ENCODE measurements around the gene FAM222A. TPM values are rescaled to one million over a fixed set of nuclear protein-coding genes. Genes with fewer than 3 reads are reported as not detected.

The FAM222A gene
- polyA plus RNA-seq, 1 donor (not counting 4 experiments of a cell fraction or from before 2014, with no cell fraction given): 0.05 TPM

DNA sequence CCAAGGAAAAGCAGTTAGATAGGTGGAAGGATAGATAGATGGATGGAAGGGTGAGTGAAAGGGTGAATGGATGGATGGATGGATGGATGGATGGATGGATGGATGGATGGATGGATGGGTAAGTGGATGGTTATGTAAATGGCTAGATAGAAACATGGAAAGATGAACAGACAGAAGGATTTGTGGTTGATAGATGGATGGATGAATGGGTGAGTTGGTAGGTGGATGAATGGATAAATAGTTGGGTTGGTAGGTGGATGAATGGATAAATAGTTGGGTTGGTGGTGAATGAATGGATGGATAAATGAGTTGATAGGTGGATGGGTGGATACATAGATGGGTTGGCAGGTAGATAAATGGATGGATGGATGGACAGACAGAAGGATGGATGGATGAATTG lies 30.3 kb upstream of the FAM222A start:
- TF ChIP-seq, protein P1, sequence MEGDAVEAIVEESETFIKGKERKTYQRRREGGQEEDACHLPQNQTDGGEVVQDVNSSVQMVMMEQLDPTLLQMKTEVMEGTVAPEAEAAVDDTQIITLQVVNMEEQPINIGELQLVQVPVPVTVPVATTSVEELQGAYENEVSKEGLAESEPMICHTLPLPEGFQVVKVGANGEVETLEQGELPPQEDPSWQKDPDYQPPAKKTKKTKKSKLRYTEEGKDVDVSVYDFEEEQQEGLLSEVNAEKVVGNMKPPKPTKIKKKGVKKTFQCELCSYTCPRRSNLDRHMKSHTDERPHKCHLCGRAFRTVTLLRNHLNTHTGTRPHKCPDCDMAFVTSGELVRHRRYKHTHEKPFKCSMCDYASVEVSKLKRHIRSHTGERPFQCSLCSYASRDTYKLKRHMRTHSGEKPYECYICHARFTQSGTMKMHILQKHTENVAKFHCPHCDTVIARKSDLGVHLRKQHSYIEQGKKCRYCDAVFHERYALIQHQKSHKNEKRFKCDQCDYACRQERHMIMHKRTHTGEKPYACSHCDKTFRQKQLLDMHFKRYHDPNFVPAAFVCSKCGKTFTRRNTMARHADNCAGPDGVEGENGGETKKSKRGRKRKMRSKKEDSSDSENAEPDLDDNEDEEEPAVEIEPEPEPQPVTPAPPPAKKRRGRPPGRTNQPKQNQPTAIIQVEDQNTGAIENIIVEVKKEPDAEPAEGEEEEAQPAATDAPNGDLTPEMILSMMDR (optimal IDR thresholded peaks at IDR 0.05 in 1 of 3, IDR thresholded peaks at IDR 0.05 in 1 of 3, conservative IDR thresholded peaks at IDR 0.05 in 1 of 3; ENCODE audit: extremely low read depth in 1 of 3, insufficient read depth in 2 of 3, low read length in 3 of 3): no peak
- TF ChIP-seq EZH2 (IDR thresholded peaks at IDR 0.05; ENCODE audit: low read length): no peak
- Histone ChIP-seq H3K27me3 (ENCODE audit: control insufficient read depth, extremely low read depth, insufficient read depth, low read length) (peaks cover 8% of the 10 kb centered on the region), H2AFZ (ENCODE audit: control insufficient read depth, low read length) (no peak overlapping the region), H3K27ac (ENCODE audit: control insufficient read depth, insufficient read depth, low read length) (no peak overlapping the region), H3K9ac (ENCODE audit: control insufficient read depth, extremely low read depth, insufficient read depth, low read length) (no peak overlapping the region), H3K4me2 (ENCODE audit: control insufficient read depth, extremely low read depth, insufficient read depth, low read depth, low read length) (no peak overlapping the region), H3K79me2 (ENCODE audit: control insufficient read depth, insufficient read depth, low read length) (no peaks in the 10 kb centered on the region), H3K4me3 (ENCODE audit: control insufficient read depth in 2 of 3, extremely low read depth in 1 of 3, insufficient read depth in 2 of 3, low read depth in 1 of 3, low read length in 3 of 3) (no peak overlapping the region), H3K4me1 (ENCODE audit: control insufficient read depth, extremely low read depth, insufficient read depth, low read length) (no peaks in the 10 kb centered on the region), H3K36me3 (ENCODE audit: control insufficient read depth in 2 of 2, extremely low read depth in 1 of 2, insufficient read depth in 2 of 2, low read length in 2 of 2) (no peaks in the 10 kb centered on the region), H4K20me1 (ENCODE audit: control insufficient read depth, extremely low read depth, insufficient read depth, low read length) (no peaks in the 10 kb centered on the region), H3K9me3 (ENCODE audit: control insufficient read depth, low read depth, low read length) (no peaks in the 10 kb centered on the region), H3K9me1 (ENCODE audit: control insufficient read depth, extremely low read depth, insufficient read depth, low read length) (no peaks in the 10 kb centered on the region)
- FAIRE-seq: no peak
- dilution Hi-C loops (cut with MboI; ENCODE audit: extremely low pct_ligation_motif_present, low sequenced_read_pairs): no loop called here
- DNase-seq (ENCODE audit: low read depth, low spot score): no peak

DNA sequence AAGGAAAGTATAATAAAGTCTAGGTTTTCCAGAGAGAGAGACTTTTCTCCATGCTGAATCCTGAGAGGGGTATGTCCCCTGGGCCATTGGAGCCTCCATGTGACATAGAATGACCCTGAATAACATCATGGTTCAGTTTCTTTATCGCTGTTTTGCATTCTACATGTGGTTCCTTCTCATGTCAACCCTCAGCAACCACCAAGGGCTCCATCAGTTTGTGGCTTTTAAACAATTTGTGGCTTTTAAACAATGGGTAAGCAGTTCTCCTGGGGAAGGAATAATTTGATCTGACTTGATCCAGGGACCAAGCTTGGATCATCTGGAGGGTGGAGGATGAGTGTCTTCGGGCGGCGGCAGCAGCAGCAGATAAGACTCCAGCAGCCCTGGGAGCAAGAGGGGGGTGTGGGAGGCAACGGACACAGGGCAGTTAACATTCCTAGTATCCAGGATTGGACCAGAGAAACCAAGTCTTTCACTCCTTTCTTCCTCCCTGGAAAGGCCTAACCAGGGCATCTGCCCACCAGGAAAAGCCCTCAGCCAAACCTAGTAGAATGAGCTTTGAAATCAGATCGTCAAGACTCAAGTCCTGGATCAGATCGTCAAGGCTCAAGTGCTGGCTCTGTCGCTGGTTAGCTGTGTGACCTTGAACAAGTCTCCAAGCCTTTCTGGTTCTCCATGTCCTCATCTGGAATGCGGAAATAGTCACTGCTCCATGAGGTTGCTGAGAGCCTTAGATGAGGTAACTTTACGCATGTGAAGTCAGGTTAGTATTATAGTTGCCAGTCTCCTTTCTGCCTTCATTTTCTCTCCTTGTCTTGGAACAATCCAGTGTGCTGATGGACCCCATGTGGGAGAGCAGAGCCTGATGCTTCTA lies 27.8 kb upstream of the FAM222A start:
- Histone ChIP-seq H3K9me3 (ENCODE audit: control insufficient read depth, low read depth, low read length) (no peaks in the 10 kb centered on the region), H3K36me3 (ENCODE audit: control insufficient read depth in 2 of 2, extremely low read depth in 1 of 2, insufficient read depth in 2 of 2, low read length in 2 of 2) (no peaks in the 10 kb centered on the region), H3K27me3 (ENCODE audit: control insufficient read depth, extremely low read depth, insufficient read depth, low read length) (no peaks in the 10 kb centered on the region), H3K9me1 (ENCODE audit: control insufficient read depth, extremely low read depth, insufficient read depth, low read length) (no peaks in the 10 kb centered on the region), H3K4me2 (ENCODE audit: control insufficient read depth, extremely low read depth, insufficient read depth, low read depth, low read length) (no peak overlapping the region), H3K4me1 (ENCODE audit: control insufficient read depth, extremely low read depth, insufficient read depth, low read length) (no peaks in the 10 kb centered on the region), H2AFZ (ENCODE audit: control insufficient read depth, low read length) (no peak overlapping the region), H3K27ac (ENCODE audit: control insufficient read depth, insufficient read depth, low read length) (no peak overlapping the region), H4K20me1 (ENCODE audit: control insufficient read depth, extremely low read depth, insufficient read depth, low read length) (no peaks in the 10 kb centered on the region), H3K79me2 (ENCODE audit: control insufficient read depth, insufficient read depth, low read length) (no peaks in the 10 kb centered on the region), H3K9ac (ENCODE audit: control insufficient read depth, extremely low read depth, insufficient read depth, low read length) (no peak overlapping the region), H3K4me3 (ENCODE audit: control insufficient read depth in 2 of 3, extremely low read depth in 1 of 3, insufficient read depth in 2 of 3, low read depth in 1 of 3, low read length in 3 of 3) (no peak overlapping the region)
- FAIRE-seq (no peak), DNase-seq (ENCODE audit: low read depth, low spot score) (no peak)
- no peak for TF ChIP-seq EZH2 (IDR thresholded peaks at IDR 0.05; ENCODE audit: low read length)
- TF ChIP-seq, protein P1 (optimal IDR thresholded peaks at IDR 0.05 in 1 of 3, IDR thresholded peaks at IDR 0.05 in 1 of 3, conservative IDR thresholded peaks at IDR 0.05 in 1 of 3; ENCODE audit: extremely low read depth in 1 of 3, insufficient read depth in 2 of 3, low read length in 3 of 3): no peak
- dilution Hi-C loops (cut with MboI; ENCODE audit: extremely low pct_ligation_motif_present, low sequenced_read_pairs): no loop called here

Data from keratinocyte (primary cell).